ENCODE data around the gene MYO15B. TPM values are rescaled to one million over a fixed set of nuclear protein-coding genes. Genes with fewer than 3 reads are reported as not detected.
A peak's percentile ranks its signal among the peaks of the same experiment; 100 is the strongest.

The MYO15B gene
- total and polyA plus RNA-seq, 2 donors (not counting 1 experiment from before 2014, with no cell fraction given), result 452 to 1,019 TPM

- intact Hi-C loops (cut with micrococcal nuclease), result no loop called here
- Mint-ChIP-seq H3K4me3 (no peak overlapping the region), H3K27me3 (no peaks in the 10 kb centered on the region), H3K4me1 (peaks cover 10% of the 10 kb centered on the region), H3K9me3 (ENCODE audit: insufficient read depth) (no peaks in the 10 kb centered on the region), H3K27ac (no peak overlapping the region)
- Histone ChIP-seq H3K79me2 (ENCODE audit: control insufficient read depth, insufficient read depth, low read length) (peaks cover 4% of the 10 kb centered on the region), H2AFZ (ENCODE audit: insufficient read depth, low read depth, low read length, poor library complexity, severe bottlenecking) (no peak overlapping the region), H3K4me3 (ENCODE audit: control extremely low read depth in 1 of 5, extremely low read depth in 1 of 5, insufficient read depth in 1 of 5, low read depth in 2 of 5, low read length in 4 of 5) (no peak overlapping the region), H3K4me2 (replicated peaks; ENCODE audit: low read depth, low read length, poor library complexity, severe bottlenecking) (no peak overlapping the region), H3K27ac (ENCODE audit: low read length in 2 of 2) (no peak overlapping the region), H3K27me3 (replicated peaks in 1 of 4; ENCODE audit: control extremely low read depth in 1 of 4, control insufficient read depth in 3 of 4, insufficient read depth in 4 of 4, low read length in 3 of 4) (no peaks in the 10 kb centered on the region), H3K9ac (ENCODE audit: low read length) (no peak overlapping the region), H3K9me3 (ENCODE audit: control extremely low read depth in 1 of 3, control insufficient read depth in 2 of 3, insufficient read depth in 1 of 3, low read length in 2 of 3) (no peaks in the 10 kb centered on the region), H4K20me1 (ENCODE audit: control insufficient read depth, insufficient read depth, low read length, poor library complexity, severe bottlenecking) (no peaks in the 10 kb centered on the region), H3K4me1 (ENCODE audit: control insufficient read depth in 2 of 2, insufficient read depth in 2 of 2, low read length in 2 of 2) (peaks cover 0 to under 1% of the 10 kb centered on the region in 2 donors), H3K36me3 (replicated peaks in 1 of 2; ENCODE audit: control extremely low read depth in 1 of 2, control insufficient read depth in 1 of 2, extremely low read depth in 1 of 2, insufficient read depth in 2 of 2, low read length in 1 of 2) (peaks cover 0 to 41% of the 10 kb centered on the region in 2 experiments)
- ATAC-seq (ENCODE audit: low read depth), result no peak
- TF ChIP-seq CTCF (IDR thresholded peaks at IDR 0.05) (no peak), EZH2 (IDR thresholded peaks at IDR 0.05; ENCODE audit: borderline replicate concordance, insufficient read depth, low read depth, low read length, poor library complexity, severe bottlenecking) (no peak)
- 98% methylated on average over 4 of the region's 5 CpGs for WGBS (ENCODE audit: insufficient coverage)
- POLR2A ChIA-PET, result no interaction called here
- DNase-seq, result no peak
- CTCF ChIA-PET, result interaction anchor here (0.7 to 4.0 kb wide), 9 partner anchors 10 to 92 kb away, joined by 3 to 23 read pairs (median 4); partner anchors contain the start of gene SMIM5
These were observed 70.6 kb downstream of the MYO15B start for GRCh38 chr17:75658237-75658636.

- Histone ChIP-seq H3K27ac (ENCODE audit: low read length in 2 of 2) (no peak overlapping the region), H3K4me3 (ENCODE audit: control extremely low read depth in 1 of 5, extremely low read depth in 1 of 5, insufficient read depth in 1 of 5, low read depth in 2 of 5, low read length in 4 of 5) (no peak overlapping the region), H3K79me2 (ENCODE audit: control insufficient read depth, insufficient read depth, low read length) (peaks cover 9% of the 10 kb centered on the region), H3K4me2 (replicated peaks; ENCODE audit: low read depth, low read length, poor library complexity, severe bottlenecking) (no peak overlapping the region), H4K20me1 (ENCODE audit: control insufficient read depth, insufficient read depth, low read length, poor library complexity, severe bottlenecking) (no peaks in the 10 kb centered on the region), H2AFZ (ENCODE audit: insufficient read depth, low read depth, low read length, poor library complexity, severe bottlenecking) (no peak overlapping the region), H3K9me3 (ENCODE audit: control extremely low read depth in 1 of 3, control insufficient read depth in 2 of 3, insufficient read depth in 1 of 3, low read length in 2 of 3) (peaks cover 0 to 5% (median 2%) of the 10 kb centered on the region in 3 donors), H3K4me1 (ENCODE audit: control insufficient read depth in 2 of 2, insufficient read depth in 2 of 2, low read length in 2 of 2) (peaks cover 29 to 32% of the 10 kb centered on the region in 2 donors), H3K36me3 (replicated peaks in 1 of 2; ENCODE audit: control extremely low read depth in 1 of 2, control insufficient read depth in 1 of 2, extremely low read depth in 1 of 2, insufficient read depth in 2 of 2, low read length in 1 of 2) (peaks cover 0 to 36% of the 10 kb centered on the region in 2 experiments), H3K27me3 (replicated peaks in 1 of 4; ENCODE audit: control extremely low read depth in 1 of 4, control insufficient read depth in 3 of 4, insufficient read depth in 4 of 4, low read length in 3 of 4) (no peaks in the 10 kb centered on the region), H3K9ac (ENCODE audit: low read length) (no peak overlapping the region)
- Mint-ChIP-seq H3K4me3 (no peak overlapping the region), H3K9me3 (ENCODE audit: insufficient read depth) (no peaks in the 10 kb centered on the region), H3K4me1 (peaks cover 29% of the 10 kb centered on the region), H3K27ac (peak overlapping the region; percentile 34), H3K27me3 (no peaks in the 10 kb centered on the region)
- no peak for ATAC-seq (ENCODE audit: low read depth)
- ChIA-PET POLR2A (interaction anchor here (0.6 to 0.7 kb wide), 2 partner anchors 113 to 114 kb away, joined by 4 to 5 read pairs; no protein-coding TSS in a partner anchor), CTCF (interaction anchor here (0.5 to 1.9 kb wide), 7 partner anchors 10 to 88 kb away, joined by 3 to 12 read pairs (median 3); partner anchors contain the start of gene SMIM5)
- intact Hi-C loops (cut with micrococcal nuclease), result loop anchor here (10.0 kb wide), 2 partner anchors 193 to 367 kb away; partner anchors contain the start of gene WBP2
- WGBS (ENCODE audit: insufficient coverage), result 100% methylated on average over 4 of the region's 4 CpGs
- DNase-seq, result no peak
- TF ChIP-seq CTCF (IDR thresholded peaks at IDR 0.05) (no peak), EZH2 (IDR thresholded peaks at IDR 0.05; ENCODE audit: borderline replicate concordance, insufficient read depth, low read depth, low read length, poor library complexity, severe bottlenecking) (no peak)
These were observed 73.9 kb downstream of the MYO15B start for GRCh38 chr17:75661531-75661930.
